A549 (cell line): ENCODE measurements around the gene PDE3A. TPM values are rescaled to one million over a fixed set of nuclear protein-coding genes. Genes with fewer than 3 reads are reported as not detected.

Experiments
- ATAC-seq, 2 experiments: fragments of 200-7000 bp in 1 of 2; fragments of >200 bp in 1 of 2; cut with Nextera tagmentation in 1 of 2; cut with Tn5 transposase in 1 of 2; 3 replicates each; pipeline versions ENCODE4 v1.8.0 to v1.9.1; 2018 to 2020; ENCODE audit warnings: mild to moderate bottlenecking in 1 of 2, moderate library complexity in 1 of 2
- CTCF ChIA-PET: fragments of 300-600 bp; sonication (Branson Sonifier 250); formaldehyde crosslinking; extraction: SDS; loops from one replicate; lab custom pipeline; 2021; ENCODE audit warnings: antibody characterized with exemption, inconsistent platforms; lab: Yijun Ruan, JAX
- POLR2A ChIA-PET: fragments of 350-600 bp; formaldehyde crosslinking; extraction: SDS; loops from one replicate; lab custom pipeline; 2021; ENCODE audit warnings: antibody characterized with exemption, inconsistent platforms; lab: Yijun Ruan, JAX
- DNase-seq, 2 experiments: peaks; one replicate each; pipeline versions ENCODE4 v3.0.0 to v3.0.0-alpha.2; 2011 to 2016; ENCODE audit warnings: low read depth in 1 of 2, low spot score in 1 of 2
- FAIRE-seq: peaks from 2 replicates; lab custom pipeline; 2011; peaks lifted over from hg19 to GRCh38; lab: Jason Lieb, UNC
- H3K27ac ChIP-seq, 2 experiments: fragments of >200 bp; sonication (Bioruptor Twin); formaldehyde crosslinking; 3 replicates each; pipeline ENCODE4 v1.5.1; 2016 to 2017
- H3K4me1 ChIP-seq: fragments of >200 bp; sonication (Bioruptor Twin); formaldehyde crosslinking; 3 replicates; pipeline ENCODE4 v1.6.1; 2016
- H3K4me2 ChIP-seq: fragments of >200 bp; sonication (Bioruptor Twin); formaldehyde crosslinking; 3 replicates; pipeline ENCODE4 v1.6.1; 2016
- H3K4me3 ChIP-seq: fragments of >200 bp; sonication (Bioruptor Twin); formaldehyde crosslinking; 3 replicates; pipeline ENCODE4 v1.5.1; 2016
- H3K9me3 ChIP-seq: fragments of >200 bp; sonication (Bioruptor Twin); formaldehyde crosslinking; 3 replicates; pipeline ENCODE4 v1.6.1; 2016
- BHLHE40 ChIP-seq: IDR thresholded peaks from 2 replicates; pipeline ENCODE4 v1.6.1; 2012; ENCODE audit warnings: low read depth, low read length, inconsistent platforms
- CBX2 ChIP-seq: fragments of 200-600 bp; sonication (generic); IDR thresholded peaks from 2 replicates; pipeline ENCODE4 v1.6.1; 2016; ENCODE audit warnings: low read depth, mild to moderate bottlenecking, borderline replicate concordance
- CBX8 ChIP-seq: fragments of 200-600 bp; sonication (generic); IDR thresholded peaks from 2 replicates; pipeline ENCODE4 v1.6.1; 2016
- CEBPB ChIP-seq, 2 experiments: fragments of >200 bp in 1 of 2; sonication (Bioruptor Twin) in 1 of 2; formaldehyde crosslinking in 1 of 2; IDR thresholded peaks; 2 replicates each; pipeline ENCODE4 v1.6.1; 2012 to 2016
- EHF ChIP-seq: fragments of 250-450 bp; sonication (Bioruptor Pico); IDR thresholded peaks from 2 replicates; pipeline ENCODE4 v1.5.0; 2020; ENCODE audit warnings: mild to moderate bottlenecking
- FOXS1 ChIP-seq: fragments of 250-450 bp; sonication (Bioruptor Pico); IDR thresholded peaks from 2 replicates; pipeline ENCODE4 v1.5.0; 2020; ENCODE audit warnings: mild to moderate bottlenecking, moderate library complexity
- GATA3 ChIP-seq: IDR thresholded peaks from 2 replicates; pipeline ENCODE4 v1.6.1; 2012; ENCODE audit warnings: borderline replicate concordance
- HOXB13 ChIP-seq: fragments of 250-450 bp; sonication (Bioruptor Pico); IDR thresholded peaks from 2 replicates; pipeline ENCODE4 v1.5.0; 2020; ENCODE audit warnings: low read depth, mild to moderate bottlenecking, moderate library complexity
- HOXB5 ChIP-seq: fragments of 250-450 bp; sonication (Bioruptor Pico); IDR thresholded peaks from 2 replicates; pipeline ENCODE4 v1.5.0; 2020; ENCODE audit warnings: mild to moderate bottlenecking, moderate library complexity
- KDM5A ChIP-seq: fragments of 200-600 bp; sonication (generic); IDR thresholded peaks from 2 replicates; pipeline ENCODE4 v1.6.1; 2016; ENCODE audit warnings: antibody characterized with exemption, mild to moderate bottlenecking
- MAZ ChIP-seq: fragments of 150-350 bp; IDR thresholded peaks from 2 replicates; pipeline ENCODE4 v1.6.1; 2014; ENCODE audit warnings: antibody characterized with exemption, low read depth, low read length, borderline replicate concordance
- NPAS2 ChIP-seq: fragments of 250-450 bp; sonication (Bioruptor Pico); IDR thresholded peaks from 2 replicates; pipeline ENCODE4 v1.8.0; 2022; ENCODE audit warnings: mild to moderate bottlenecking, moderate library complexity, borderline replicate concordance
- POLR2A ChIP-seq: IDR thresholded peaks from 2 replicates; pipeline ENCODE4 v1.6.1; 2012; ENCODE audit warnings: mild to moderate bottlenecking, low read length
- POLR2AphosphoS2 ChIP-seq: conservative IDR thresholded peaks from 2 replicates; pipeline ENCODE4 v1.6.1; 2012; ENCODE audit warnings: low read length, improper control_type of control experiment, inconsistent platforms
- RNF2 ChIP-seq: fragments of 200-600 bp; sonication (generic); IDR thresholded peaks from 2 replicates; pipeline ENCODE4 v1.6.1; 2016; ENCODE audit warnings: low read depth, mild to moderate bottlenecking, antibody characterized with exemption, moderate library complexity, borderline replicate concordance
- TP53 ChIP-seq: fragments of 250-450 bp; sonication (Bioruptor Pico); IDR thresholded peaks from 2 replicates; pipeline ENCODE4 v1.5.0; 2021; ENCODE audit warnings: mild to moderate bottlenecking, moderate library complexity
- ZFP36 ChIP-seq: fragments of 450-650 bp; IDR thresholded peaks from 2 replicates; pipeline ENCODE4 v1.6.1; 2014; ENCODE audit warnings: borderline replicate concordance; ENCODE audit not compliant: partially characterized antibody
- ZNF302 ChIP-seq: fragments of 250-450 bp; sonication (Bioruptor Pico); IDR thresholded peaks from 2 replicates; pipeline ENCODE4 v1.9.0; 2021; ENCODE audit warnings: inconsistent platforms, mild to moderate bottlenecking, moderate library complexity
- WGBS: methylation state at CpG from one replicate; pipeline ENCODE4 v1.1.6; 2017; ENCODE audit errors: missing lambda C conversion rate; 5-methylcytosine and 5-hydroxymethylcytosine counted together
- polyA plus RNA-seq, 4 experiments: library from polyadenylated mRNA; depleted of rRNA in 3 of 4; stranded (reverse); fragments of >200 nt; fragmentation: RNase III in 1 of 4; extraction: RNeasy Plus Mini Kit Qiagen cat#74134 plus additional on column Dnase treatment in 1 of 4; gene quantifications; 2 replicates in 3 of 4; 3 replicates in 1 of 4; pipeline ENCODE4 v1.2.3, GENCODE V29; 2011 to 2017
- TF ChIP-seq, protein P1 (sequence below): IDR thresholded peaks from 2 replicates; pipeline ENCODE4 v1.6.1; 2012
- TF ChIP-seq, protein P2 (sequence below): fragments of 250-450 bp; sonication (Bioruptor Pico); IDR thresholded peaks from 2 replicates; pipeline ENCODE4 v1.5.0; 2020; ENCODE audit warnings: low read depth, mild to moderate bottlenecking, moderate library complexity
- TF ChIP-seq, protein P3 (sequence below): IDR thresholded peaks from 2 replicates; pipeline ENCODE4 v1.6.1; 2012; ENCODE audit warnings: low read depth, borderline replicate concordance
- TF ChIP-seq, protein P4 (sequence below): fragments of 250-450 bp; sonication (Bioruptor Pico); IDR thresholded peaks from 2 replicates; pipeline ENCODE4 v1.5.0; 2021; ENCODE audit warnings: mild to moderate bottlenecking, moderate library complexity, borderline replicate concordance

Gene PDE3A
- polyA plus RNA-seq, 2 of the 4 experiments (the other 2 are of a cell fraction) = 7.6 to 12.7 TPM

DNA sequence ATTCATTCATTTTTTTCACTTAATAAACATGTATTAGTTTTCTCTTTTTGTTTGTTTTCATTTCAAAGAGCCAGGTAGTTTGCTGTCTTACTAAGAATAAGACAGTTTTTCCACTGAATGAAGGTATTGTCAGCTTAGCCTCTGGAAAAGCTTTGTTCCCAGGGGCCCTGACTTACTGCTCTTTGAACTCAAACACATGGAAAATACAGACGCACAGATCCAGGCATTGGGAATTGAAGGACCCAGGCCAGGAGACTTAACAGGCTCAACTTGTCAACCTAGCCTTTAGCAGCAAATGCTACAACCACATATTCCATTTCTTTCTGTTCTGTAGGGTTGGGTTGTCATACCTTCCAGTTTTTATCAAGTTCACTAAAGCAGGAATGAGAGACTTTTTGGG, 288.3 kb downstream of the PDE3A start:
- ChIA-PET POLR2A (no interaction called here), CTCF (no interaction called here)
- Histone ChIP-seq H3K4me2 (no peak overlapping the region), H3K9me3 (peaks cover 18% of the 10 kb centered on the region), H3K27ac (no peak overlapping the region), H3K4me1 (no peaks in the 10 kb centered on the region), H3K4me3 (no peak overlapping the region)
- ATAC-seq (no peak), FAIRE-seq (no peak), DNase-seq (no peak)
- 82% methylated on average over 1 of the region's 1 CpG for WGBS
- no peak for TF ChIP-seq EHF (CRISPR knock-in tag)
- no peak for TF ChIP-seq BHLHE40
- no peak for TF ChIP-seq KDM5A
- TF ChIP-seq HOXB5 (CRISPR knock-in tag) = no peak
- no peak for TF ChIP-seq TP53
- TF ChIP-seq, protein P1, sequence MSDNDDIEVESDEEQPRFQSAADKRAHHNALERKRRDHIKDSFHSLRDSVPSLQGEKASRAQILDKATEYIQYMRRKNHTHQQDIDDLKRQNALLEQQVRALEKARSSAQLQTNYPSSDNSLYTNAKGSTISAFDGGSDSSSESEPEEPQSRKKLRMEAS = no peak
- no peak for TF ChIP-seq CBX2
- TF ChIP-seq FOXS1 (CRISPR knock-in tag) = no peak
- no peak for TF ChIP-seq CBX8
- no peak for TF ChIP-seq MAZ
- TF ChIP-seq ZFP36 = no peak
- TF ChIP-seq GATA3 = no peak

DNA sequence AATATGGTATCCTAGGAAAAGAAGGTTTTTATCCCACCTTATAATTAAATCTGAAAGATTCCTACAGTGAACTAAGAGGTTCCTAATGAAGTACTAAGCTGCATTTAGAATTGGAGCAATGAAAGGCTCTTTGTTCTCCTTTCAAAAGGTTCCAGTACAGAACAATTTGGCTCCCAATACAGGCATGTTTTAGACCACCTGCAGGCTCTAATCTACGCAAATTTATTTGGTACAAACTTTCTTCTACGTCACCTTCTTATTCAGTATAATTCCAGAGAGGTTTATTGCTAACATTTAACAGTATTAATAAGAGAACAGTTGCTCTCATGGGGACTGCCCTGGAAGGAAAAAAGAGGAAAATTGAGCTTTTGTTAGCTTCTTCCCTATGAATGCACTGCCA, 289.2 kb downstream of the PDE3A start:
- Histone ChIP-seq H3K9me3 (peaks cover 23% of the 10 kb centered on the region), H3K4me1 (no peaks in the 10 kb centered on the region), H3K4me2 (no peak overlapping the region), H3K4me3 (no peak overlapping the region), H3K27ac (no peak overlapping the region)
- CTCF ChIA-PET = interaction anchor here (1.3 kb wide), 1 partner anchor 409 kb away, joined by 3 read pairs; no protein-coding TSS in a partner anchor
- ATAC-seq = no peak
- 92% methylated on average over 2 of the region's 2 CpGs for WGBS
- DNase-seq = no peak
- POLR2A ChIA-PET = no interaction called here
- TF ChIP-seq POLR2AphosphoS2 = no peak
- no peak for TF ChIP-seq NPAS2
- TF ChIP-seq, protein P2, sequence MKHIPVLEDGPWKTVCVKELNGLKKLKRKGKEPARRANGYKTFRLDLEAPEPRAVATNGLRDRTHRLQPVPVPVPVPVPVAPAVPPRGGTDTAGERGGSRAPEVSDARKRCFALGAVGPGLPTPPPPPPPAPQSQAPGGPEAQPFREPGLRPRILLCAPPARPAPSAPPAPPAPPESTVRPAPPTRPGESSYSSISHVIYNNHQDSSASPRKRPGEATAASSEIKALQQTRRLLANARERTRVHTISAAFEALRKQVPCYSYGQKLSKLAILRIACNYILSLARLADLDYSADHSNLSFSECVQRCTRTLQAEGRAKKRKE = no peak
- no peak for TF ChIP-seq POLR2A
- TF ChIP-seq ZNF302 (CRISPR knock-in tag) = no peak
- no peak for TF ChIP-seq CEBPB (IDR thresholded peaks at IDR 0.05)
- no peak for TF ChIP-seq HOXB13 (CRISPR knock-in tag)
- no peak for TF ChIP-seq FOXS1 (CRISPR knock-in tag)
- TF ChIP-seq RNF2 = no peak
- TF ChIP-seq, protein P3, sequence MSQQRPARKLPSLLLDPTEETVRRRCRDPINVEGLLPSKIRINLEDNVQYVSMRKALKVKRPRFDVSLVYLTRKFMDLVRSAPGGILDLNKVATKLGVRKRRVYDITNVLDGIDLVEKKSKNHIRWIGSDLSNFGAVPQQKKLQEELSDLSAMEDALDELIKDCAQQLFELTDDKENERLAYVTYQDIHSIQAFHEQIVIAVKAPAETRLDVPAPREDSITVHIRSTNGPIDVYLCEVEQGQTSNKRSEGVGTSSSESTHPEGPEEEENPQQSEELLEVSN = no peak
- TF ChIP-seq, protein P4, sequence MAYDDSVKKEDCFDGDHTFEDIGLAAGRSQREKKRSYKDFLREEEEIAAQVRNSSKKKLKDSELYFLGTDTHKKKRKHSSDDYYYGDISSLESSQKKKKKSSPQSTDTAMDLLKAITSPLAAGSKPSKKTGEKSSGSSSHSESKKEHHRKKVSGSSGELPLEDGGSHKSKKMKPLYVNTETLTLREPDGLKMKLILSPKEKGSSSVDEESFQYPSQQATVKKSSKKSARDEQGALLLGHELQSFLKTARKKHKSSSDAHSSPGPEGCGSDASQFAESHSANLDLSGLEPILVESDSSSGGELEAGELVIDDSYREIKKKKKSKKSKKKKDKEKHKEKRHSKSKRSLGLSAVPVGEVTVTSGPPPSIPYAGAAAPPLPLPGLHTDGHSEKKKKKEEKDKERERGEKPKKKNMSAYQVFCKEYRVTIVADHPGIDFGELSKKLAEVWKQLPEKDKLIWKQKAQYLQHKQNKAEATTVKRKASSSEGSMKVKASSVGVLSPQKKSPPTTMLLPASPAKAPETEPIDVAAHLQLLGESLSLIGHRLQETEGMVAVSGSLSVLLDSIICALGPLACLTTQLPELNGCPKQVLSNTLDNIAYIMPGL = no peak
- no peak for TF ChIP-seq TP53
- no peak for TF ChIP-seq MAZ
- TF ChIP-seq CBX2 = no peak
- no peak for FAIRE-seq

DNA sequence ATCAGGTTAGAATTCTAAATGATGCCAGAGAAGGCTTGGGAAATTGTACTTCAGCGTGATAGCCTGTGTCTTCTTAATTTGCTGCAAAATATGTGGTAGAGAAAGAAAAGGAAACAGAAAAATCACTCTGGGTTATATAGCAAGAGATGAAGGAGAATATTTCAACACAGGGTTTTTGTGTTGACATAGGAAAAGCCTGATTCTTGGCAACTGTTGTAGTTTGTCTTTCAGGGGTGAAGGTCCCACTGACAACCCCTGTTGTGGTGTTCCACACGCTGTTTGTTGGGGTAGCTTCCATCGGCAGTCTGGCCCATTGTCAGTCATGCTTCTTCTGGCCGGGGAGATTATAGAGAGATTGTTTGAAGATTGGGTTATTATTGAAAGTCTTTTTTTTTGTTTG, 313.0 kb downstream of the PDE3A start:
- ChIA-PET CTCF (interaction anchor here (0.5 to 0.7 kb wide), 2 partner anchors 833 to 1018 kb away, joined by 3 read pairs; no protein-coding TSS in a partner anchor), POLR2A (no interaction called here)
- H3K4me1 ChIP-seq = 0 out of 3 replicates have a peak, but pooled peaks cover 8% of the 10 kb centered on the region
- no peak for ATAC-seq
- no peak for TF ChIP-seq CEBPB (IDR thresholded peaks at IDR 0.05)
- H3K27ac ChIP-seq = no peak overlapping the region
- no peak for DNase-seq
- H3K9me3 ChIP-seq = 0 out of 3 replicates have a peak, but pooled peaks cover 6% of the 10 kb centered on the region
- no peak overlapping the region for H3K4me2 ChIP-seq
- no peak overlapping the region for H3K4me3 ChIP-seq
- 82% methylated on average over 4 of the region's 4 CpGs for WGBS
- no peak for FAIRE-seq
